ENCODE measurements around the gene APOL2.
"Not testable (repeated sequence)": the region's sequence is repeated elsewhere in the genome, so short reads cannot be mapped to it uniquely, and the experiment has no call there.

The APOL2 gene

GRCh38 chr22:36261675-36262074 lies 22.3 kb upstream of the APOL2 start:
- H3K27ac ChIP-seq; H3K9me3 ChIP-seq (ENCODE audit: severe bottlenecking); DNase-seq; H3K36me3 ChIP-seq; H3K4me3 ChIP-seq (ENCODE audit: low read depth, low read length); H3K27me3 ChIP-seq (ENCODE audit: insufficient read depth, low read depth, severe bottlenecking): not testable (repeated sequence)
- TF ChIP-seq, protein P1, sequence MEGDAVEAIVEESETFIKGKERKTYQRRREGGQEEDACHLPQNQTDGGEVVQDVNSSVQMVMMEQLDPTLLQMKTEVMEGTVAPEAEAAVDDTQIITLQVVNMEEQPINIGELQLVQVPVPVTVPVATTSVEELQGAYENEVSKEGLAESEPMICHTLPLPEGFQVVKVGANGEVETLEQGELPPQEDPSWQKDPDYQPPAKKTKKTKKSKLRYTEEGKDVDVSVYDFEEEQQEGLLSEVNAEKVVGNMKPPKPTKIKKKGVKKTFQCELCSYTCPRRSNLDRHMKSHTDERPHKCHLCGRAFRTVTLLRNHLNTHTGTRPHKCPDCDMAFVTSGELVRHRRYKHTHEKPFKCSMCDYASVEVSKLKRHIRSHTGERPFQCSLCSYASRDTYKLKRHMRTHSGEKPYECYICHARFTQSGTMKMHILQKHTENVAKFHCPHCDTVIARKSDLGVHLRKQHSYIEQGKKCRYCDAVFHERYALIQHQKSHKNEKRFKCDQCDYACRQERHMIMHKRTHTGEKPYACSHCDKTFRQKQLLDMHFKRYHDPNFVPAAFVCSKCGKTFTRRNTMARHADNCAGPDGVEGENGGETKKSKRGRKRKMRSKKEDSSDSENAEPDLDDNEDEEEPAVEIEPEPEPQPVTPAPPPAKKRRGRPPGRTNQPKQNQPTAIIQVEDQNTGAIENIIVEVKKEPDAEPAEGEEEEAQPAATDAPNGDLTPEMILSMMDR (IDR thresholded peaks at IDR 0.05; ENCODE audit: low read depth, low read length), result 0 out of 2 replicates have a peak, but pooled peaks have one; percentile 12

DNA sequence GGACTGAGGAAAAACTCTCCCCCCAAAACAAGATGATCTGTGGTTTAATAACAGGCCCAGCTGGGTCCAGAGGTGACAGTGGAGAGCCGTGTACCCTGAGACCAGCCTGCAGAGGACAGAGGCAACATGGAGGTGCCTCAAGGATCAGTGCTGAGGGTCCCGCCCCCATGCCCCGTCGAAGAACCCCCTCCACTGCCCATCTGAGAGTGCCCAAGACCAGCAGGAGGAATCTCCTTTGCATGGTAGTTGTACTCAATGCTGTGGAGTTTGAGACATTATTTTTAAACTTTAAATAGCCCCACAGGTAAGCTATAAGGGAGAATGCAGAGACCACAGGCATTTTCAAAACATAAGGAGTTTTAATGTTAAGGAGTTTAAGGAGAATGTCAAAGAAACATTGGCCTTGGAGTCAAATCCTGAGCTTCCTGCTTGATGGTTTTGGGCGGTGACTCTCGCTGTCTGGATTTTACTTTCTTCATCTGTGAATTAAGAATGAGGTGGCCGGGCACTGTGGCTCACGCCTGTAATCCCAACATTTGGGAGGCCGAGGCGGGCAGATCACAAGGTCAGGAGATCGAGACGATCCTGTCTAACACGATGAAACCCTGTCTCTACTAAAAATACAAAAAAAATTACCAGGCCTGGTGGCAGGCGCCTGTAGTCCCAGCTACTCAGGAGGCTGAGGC lies 20.4 kb upstream of the APOL2 start:
- Histone ChIP-seq H3K27me3 (ENCODE audit: insufficient read depth, low read depth, severe bottlenecking) (no peaks in the 10 kb centered on the region), H3K9me3 (ENCODE audit: severe bottlenecking) (no peaks in the 10 kb centered on the region), H3K27ac (no peak overlapping the region), H3K36me3 (no peaks in the 10 kb centered on the region), H3K4me3 (ENCODE audit: low read depth, low read length) (peak overlapping the region; percentile 29)
- DNase-seq, result no peak
- TF ChIP-seq, protein P1 (IDR thresholded peaks at IDR 0.05; ENCODE audit: low read depth, low read length), result no peak

DNA sequence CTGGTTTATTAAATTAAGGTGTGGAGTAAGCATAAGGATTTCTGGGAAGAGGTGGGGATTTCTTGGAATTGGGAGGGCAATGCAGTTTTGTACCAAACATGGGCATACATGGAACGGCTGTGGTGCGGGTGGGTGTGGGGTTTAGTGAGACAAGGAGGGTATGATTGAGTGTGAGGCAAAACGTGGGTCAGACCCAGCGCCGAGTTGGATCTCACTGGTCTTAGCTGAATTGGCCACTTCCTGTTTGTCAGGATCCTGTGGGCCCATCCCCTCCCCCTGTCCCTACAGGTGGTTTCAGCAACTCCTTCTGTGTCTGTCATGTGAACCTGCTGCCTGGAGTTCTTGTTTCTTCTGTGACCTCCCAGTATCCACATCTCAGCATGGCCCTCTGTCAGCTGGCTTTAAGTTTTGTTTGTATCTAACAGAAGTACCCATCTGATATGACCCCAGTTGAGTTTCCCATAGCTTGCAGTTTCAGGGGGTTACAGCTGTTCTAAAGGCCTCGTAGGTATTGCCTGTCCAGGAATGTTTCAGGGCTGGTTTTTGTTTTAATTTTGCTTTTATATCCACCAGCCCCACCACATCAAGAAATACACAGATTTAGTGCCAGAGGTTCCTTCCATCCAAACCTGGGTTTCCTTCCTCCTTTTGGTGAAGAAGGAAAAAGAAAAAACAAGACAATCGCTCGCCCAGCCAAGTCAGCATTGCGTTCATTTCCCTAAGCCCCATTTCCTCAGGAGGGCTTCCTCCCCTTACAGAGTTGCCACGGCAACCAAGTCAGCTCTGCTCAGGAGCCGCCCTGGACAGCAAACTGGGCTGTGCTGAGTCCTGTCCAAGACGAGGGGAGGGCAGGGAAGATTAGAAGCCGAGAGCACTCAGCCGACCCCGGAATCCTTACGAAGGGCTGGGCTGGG lies 19.6 kb upstream of the APOL2 start:
- no peaks in the 10 kb centered on the region for H3K9me3 ChIP-seq (ENCODE audit: severe bottlenecking)
- H3K4me3 ChIP-seq (ENCODE audit: low read depth, low read length), result peak overlapping the region; percentile 29
- no peaks in the 10 kb centered on the region for H3K27me3 ChIP-seq (ENCODE audit: insufficient read depth, low read depth, severe bottlenecking)
- H3K27ac ChIP-seq, result no peak overlapping the region
- peak; percentile 74 for DNase-seq
- no peaks in the 10 kb centered on the region for H3K36me3 ChIP-seq
- TF ChIP-seq, protein P1 (IDR thresholded peaks at IDR 0.05; ENCODE audit: low read depth, low read length), result no peak

DNA sequence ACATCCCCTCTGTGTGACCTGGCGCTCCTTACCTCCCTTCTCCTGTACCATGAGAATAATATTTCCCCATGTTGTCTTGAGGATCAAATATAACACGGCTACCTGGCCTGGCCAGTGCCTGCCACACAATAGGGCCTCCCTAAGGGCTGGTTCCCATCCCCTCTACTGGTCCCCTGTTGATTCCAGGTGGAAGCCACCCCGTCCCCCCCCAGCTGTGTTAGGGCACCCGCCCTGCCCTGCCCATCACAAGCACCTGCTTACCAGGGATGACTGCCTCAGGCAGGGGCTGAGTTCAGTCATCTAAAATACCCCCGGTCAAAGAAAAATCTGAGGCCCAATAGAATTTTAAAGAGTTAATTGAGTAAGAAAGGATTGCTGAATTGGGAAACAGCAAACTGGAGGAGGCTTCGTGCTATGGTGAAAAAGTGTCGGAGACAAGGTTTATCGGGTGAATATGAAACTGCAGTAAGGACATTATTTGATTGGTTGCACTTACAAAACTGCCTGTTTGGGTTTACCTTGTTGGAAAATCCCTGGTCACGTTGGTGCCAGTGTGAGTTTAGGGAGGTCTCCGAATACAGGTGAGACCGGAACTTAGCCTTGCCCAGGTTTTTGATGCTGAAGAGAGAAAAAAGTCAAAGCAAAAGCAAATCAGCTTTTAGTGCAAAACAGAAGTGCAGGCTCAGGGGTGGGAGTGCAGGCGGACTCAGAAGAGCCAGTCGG lies 18.8 kb upstream of the APOL2 start:
- Histone ChIP-seq H3K27ac (no peak overlapping the region), H3K27me3 (ENCODE audit: insufficient read depth, low read depth, severe bottlenecking) (no peaks in the 10 kb centered on the region), H3K4me3 (ENCODE audit: low read depth, low read length) (no peak overlapping the region), H3K36me3 (no peaks in the 10 kb centered on the region), H3K9me3 (ENCODE audit: severe bottlenecking) (no peaks in the 10 kb centered on the region)
- TF ChIP-seq, protein P1 (IDR thresholded peaks at IDR 0.05; ENCODE audit: low read depth, low read length), result no peak
- no peak for DNase-seq

DNA sequence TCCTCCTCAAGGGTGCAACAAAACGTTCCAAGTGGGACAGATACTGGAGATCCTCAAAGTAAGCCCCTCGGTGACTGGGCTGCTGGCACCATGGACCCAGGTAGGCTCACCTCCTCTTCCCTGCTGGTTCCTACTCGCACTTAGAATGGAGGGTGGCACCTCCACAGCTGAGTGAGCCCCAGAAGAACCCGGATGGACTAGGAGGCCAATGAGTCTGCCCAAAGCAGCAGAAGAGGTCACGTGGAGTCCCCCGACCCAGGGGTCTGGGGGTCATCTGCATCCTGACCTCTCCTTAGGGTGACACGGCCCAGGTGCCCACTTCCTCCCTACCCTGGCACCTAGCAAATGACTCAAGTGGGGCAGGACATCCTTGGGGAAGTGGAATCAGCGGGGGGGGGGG lies 18.0 kb upstream of the APOL2 start:
- Histone ChIP-seq H3K9me3 (ENCODE audit: severe bottlenecking) (no peaks in the 10 kb centered on the region), H3K27ac (no peak overlapping the region), H3K27me3 (ENCODE audit: insufficient read depth, low read depth, severe bottlenecking) (no peaks in the 10 kb centered on the region), H3K4me3 (ENCODE audit: low read depth, low read length) (no peak overlapping the region), H3K36me3 (no peaks in the 10 kb centered on the region)
- TF ChIP-seq, protein P1 (IDR thresholded peaks at IDR 0.05; ENCODE audit: low read depth, low read length), result no peak
- no peak for DNase-seq

Measured in WERI-Rb-1 (cell line).